Smooth muscle cell (in vitro differentiated cells): ENCODE data around the gene ST7. TPM values are rescaled to one million over a fixed set of nuclear protein-coding genes. Genes with fewer than 3 reads are reported as not detected.

Experiments used
- DNase-seq: peaks from one replicate; lab custom pipeline; 2025; ENCODE audit not compliant: unreplicated experiment; lab: John Stamatoyannopoulos, UW
- H2AFZ ChIP-seq: fragments of 200-600 bp; sonication (generic); 2 replicates; pipeline ENCODE4 v1.6.0; 2016; ENCODE audit warnings: antibody characterized with exemption, low read depth, mild to moderate bottlenecking
- H3F3A ChIP-seq: fragments of 200-600 bp; sonication (generic); 2 replicates; pipeline ENCODE4 v1.6.0; 2017; ENCODE audit warnings: antibody characterized with exemption, low read depth
- H3K27ac ChIP-seq: fragments of 200-600 bp; sonication (generic); 2 replicates; pipeline ENCODE4 v1.5.1; 2016; ENCODE audit warnings: low read depth, mild to moderate bottlenecking
- H3K27me3 ChIP-seq: fragments of 200-600 bp; sonication (generic); 2 replicates; pipeline ENCODE4 v1.6.1; 2016; ENCODE audit warnings: low read depth, mild to moderate bottlenecking
- H3K36me3 ChIP-seq: fragments of 200-600 bp; sonication (generic); 2 replicates; pipeline ENCODE4 v1.5.1; 2016; ENCODE audit warnings: low read depth
- H3K4me1 ChIP-seq: fragments of 200-600 bp; sonication (generic); 2 replicates; pipeline ENCODE4 v1.5.1; 2016; ENCODE audit warnings: low read depth
- H3K4me2 ChIP-seq: fragments of 200-600 bp; sonication (generic); 2 replicates; pipeline ENCODE4 v1.6.0; 2016; ENCODE audit warnings: mild to moderate bottlenecking
- H3K4me3 ChIP-seq: fragments of 200-600 bp; sonication (generic); 2 replicates; pipeline ENCODE4 v1.5.1; 2016; ENCODE audit warnings: mild to moderate bottlenecking
- H3K79me2 ChIP-seq: fragments of 200-600 bp; sonication (generic); 2 replicates; pipeline ENCODE4 v1.6.0; 2016; ENCODE audit warnings: low read depth, mild to moderate bottlenecking
- H3K9ac ChIP-seq: fragments of 200-600 bp; sonication (generic); 2 replicates; pipeline ENCODE4 v1.6.0; 2016; ENCODE audit warnings: low read depth
- H3K9me3 ChIP-seq: fragments of 200-600 bp; sonication (generic); replicated peaks from 2 replicates; pipeline ENCODE4 v1.5.1; 2016; ENCODE audit warnings: low read depth
- H4K20me1 ChIP-seq: fragments of 200-600 bp; sonication (generic); 2 replicates; pipeline ENCODE4 v1.6.0; 2016; ENCODE audit warnings: low read depth
- WGBS: methylation state at CpG from one replicate; pipeline ENCODE4 v1.1.7; 2016; ENCODE audit warnings: low lambda C conversion rate; 5-methylcytosine and 5-hydroxymethylcytosine counted together
- polyA plus RNA-seq: library from polyadenylated mRNA; unstranded; fragments of >200 nt; fragmentation: Nextera tagmentation; extraction: Ambion mirVana; gene quantifications from 2 replicates; pipeline ENCODE4 v1.2.1, GENCODE V29; 2016
- total RNA-seq: library from RNA; depleted of rRNA; stranded (reverse); fragments of >200 nt; gene quantifications from 2 replicates; pipeline ENCODE4 v1.2.3, GENCODE V29; 2014
- TF ChIP-seq, protein P1 (sequence below): fragments of 200-600 bp; sonication (generic); IDR thresholded peaks from 2 replicates; pipeline ENCODE4 v1.5.1; 2017; ENCODE audit warnings: borderline replicate concordance, mild to moderate bottlenecking, antibody characterized with exemption; ENCODE audit not compliant: insufficient read depth, poor library complexity, severe bottlenecking

ST7 gene, protein sequence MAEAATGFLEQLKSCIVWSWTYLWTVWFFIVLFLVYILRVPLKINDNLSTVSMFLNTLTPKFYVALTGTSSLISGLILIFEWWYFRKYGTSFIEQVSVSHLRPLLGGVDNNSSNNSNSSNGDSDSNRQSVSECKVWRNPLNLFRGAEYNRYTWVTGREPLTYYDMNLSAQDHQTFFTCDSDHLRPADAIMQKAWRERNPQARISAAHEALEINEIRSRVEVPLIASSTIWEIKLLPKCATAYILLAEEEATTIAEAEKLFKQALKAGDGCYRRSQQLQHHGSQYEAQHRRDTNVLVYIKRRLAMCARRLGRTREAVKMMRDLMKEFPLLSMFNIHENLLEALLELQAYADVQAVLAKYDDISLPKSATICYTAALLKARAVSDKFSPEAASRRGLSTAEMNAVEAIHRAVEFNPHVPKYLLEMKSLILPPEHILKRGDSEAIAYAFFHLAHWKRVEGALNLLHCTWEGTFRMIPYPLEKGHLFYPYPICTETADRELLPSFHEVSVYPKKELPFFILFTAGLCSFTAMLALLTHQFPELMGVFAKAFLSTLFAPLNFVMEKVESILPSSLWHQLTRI
- total RNA-seq (23.2 and 35.5 TPM in 2 replicates), polyA plus RNA-seq (25.1 and 26.1 TPM in 2 replicates)

DNA sequence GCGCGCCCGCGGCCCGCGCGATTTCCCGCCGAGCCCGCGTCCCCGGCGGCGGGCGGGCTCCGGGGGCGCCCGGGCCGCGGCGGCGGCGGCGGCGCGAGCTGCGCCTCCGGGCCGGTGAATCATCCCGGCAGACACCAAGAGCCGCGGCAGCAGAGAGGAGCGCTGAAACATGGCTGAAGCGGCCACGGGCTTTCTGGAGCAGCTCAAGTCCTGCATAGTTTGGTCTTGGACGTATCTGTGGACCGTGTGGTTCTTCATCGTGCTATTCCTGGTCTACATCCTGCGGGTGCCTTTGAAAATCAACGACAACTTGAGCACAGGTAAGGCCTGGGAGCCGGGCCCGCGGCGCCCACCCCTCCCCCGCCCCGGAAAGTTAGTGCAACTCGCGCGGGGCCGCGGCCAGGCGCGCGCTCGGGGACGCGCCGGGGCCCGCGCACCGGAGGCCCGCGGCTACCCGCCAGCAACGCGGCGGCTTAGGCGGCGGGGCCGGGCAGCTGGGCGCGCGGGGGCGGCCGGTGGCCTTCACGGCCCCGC lies at the start of gene ST7:
ST7 (plus strand) TSS at position 130 of the 534 bp plus-strand sequence; CDS start at position 170, 40 bp downstream.
- Histone ChIP-seq H3K9ac (peak within 1 kb of the TSS; percentile 99), H3K27me3 (no peaks in the 10 kb centered on the region), H4K20me1 (peaks cover 13% of the 10 kb centered on the region), H3K4me3 (peak within 1 kb of the TSS; percentile 96), H3K4me1 (peaks cover 10% of the 10 kb centered on the region), H3K79me2 (peaks cover 40% of the 10 kb centered on the region), H3K27ac (peak within 1 kb of the TSS; percentile 99), H3K4me2 (peak within 1 kb of the TSS; percentile 93), H3K36me3 (no peaks in the 10 kb centered on the region), H3K9me3 (no peaks in the 10 kb centered on the region), H2AFZ (peak within 1 kb of the TSS; percentile 90), H3F3A (peaks cover 12% of the 10 kb centered on the region)
- WGBS: under 1% methylated on average over 40 of the region's 77 CpGs
- peak; percentile 48 for DNase-seq
- TF ChIP-seq, protein P1, sequence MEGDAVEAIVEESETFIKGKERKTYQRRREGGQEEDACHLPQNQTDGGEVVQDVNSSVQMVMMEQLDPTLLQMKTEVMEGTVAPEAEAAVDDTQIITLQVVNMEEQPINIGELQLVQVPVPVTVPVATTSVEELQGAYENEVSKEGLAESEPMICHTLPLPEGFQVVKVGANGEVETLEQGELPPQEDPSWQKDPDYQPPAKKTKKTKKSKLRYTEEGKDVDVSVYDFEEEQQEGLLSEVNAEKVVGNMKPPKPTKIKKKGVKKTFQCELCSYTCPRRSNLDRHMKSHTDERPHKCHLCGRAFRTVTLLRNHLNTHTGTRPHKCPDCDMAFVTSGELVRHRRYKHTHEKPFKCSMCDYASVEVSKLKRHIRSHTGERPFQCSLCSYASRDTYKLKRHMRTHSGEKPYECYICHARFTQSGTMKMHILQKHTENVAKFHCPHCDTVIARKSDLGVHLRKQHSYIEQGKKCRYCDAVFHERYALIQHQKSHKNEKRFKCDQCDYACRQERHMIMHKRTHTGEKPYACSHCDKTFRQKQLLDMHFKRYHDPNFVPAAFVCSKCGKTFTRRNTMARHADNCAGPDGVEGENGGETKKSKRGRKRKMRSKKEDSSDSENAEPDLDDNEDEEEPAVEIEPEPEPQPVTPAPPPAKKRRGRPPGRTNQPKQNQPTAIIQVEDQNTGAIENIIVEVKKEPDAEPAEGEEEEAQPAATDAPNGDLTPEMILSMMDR: no peak

DNA sequence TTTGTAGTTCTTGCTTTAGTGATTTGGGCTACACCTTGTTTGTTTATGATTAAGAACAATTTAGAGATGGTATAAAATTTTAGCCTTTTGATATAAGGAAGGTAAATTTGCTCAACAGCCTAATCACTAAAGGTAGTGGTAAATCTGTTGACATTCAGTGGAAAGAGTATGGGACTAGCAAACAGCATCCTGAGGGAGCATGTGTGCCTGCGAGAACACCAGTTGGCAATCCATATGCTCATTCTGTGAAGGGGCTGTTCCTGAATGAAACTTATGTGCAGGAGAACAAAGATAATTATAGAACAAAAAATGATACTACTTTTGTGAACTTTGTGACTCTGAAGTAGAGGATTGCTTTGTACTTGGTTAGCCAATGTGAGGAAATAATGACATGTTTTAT lies 46.9 kb upstream of the ST7 start:
- no peak overlapping the region for H2AFZ ChIP-seq
- TF ChIP-seq, protein P1: no peak
- H4K20me1 ChIP-seq: peaks cover 31% of the 10 kb centered on the region
- no peak overlapping the region for H3K4me2 ChIP-seq
- H3K27ac ChIP-seq: no peak overlapping the region
- no peak overlapping the region for H3K4me3 ChIP-seq
- peaks cover 45% of the 10 kb centered on the region for H3K79me2 ChIP-seq
- H3K27me3 ChIP-seq: no peaks in the 10 kb centered on the region
- no peak for DNase-seq
- peaks cover 23% of the 10 kb centered on the region for H3F3A ChIP-seq
- H3K9me3 ChIP-seq: no peaks in the 10 kb centered on the region
- peaks cover 21% of the 10 kb centered on the region for H3K4me1 ChIP-seq
- no peak overlapping the region for H3K9ac ChIP-seq
- H3K36me3 ChIP-seq: peaks cover 35% of the 10 kb centered on the region
- WGBS: 100% methylated on average over 1 of the region's 1 CpG

DNA sequence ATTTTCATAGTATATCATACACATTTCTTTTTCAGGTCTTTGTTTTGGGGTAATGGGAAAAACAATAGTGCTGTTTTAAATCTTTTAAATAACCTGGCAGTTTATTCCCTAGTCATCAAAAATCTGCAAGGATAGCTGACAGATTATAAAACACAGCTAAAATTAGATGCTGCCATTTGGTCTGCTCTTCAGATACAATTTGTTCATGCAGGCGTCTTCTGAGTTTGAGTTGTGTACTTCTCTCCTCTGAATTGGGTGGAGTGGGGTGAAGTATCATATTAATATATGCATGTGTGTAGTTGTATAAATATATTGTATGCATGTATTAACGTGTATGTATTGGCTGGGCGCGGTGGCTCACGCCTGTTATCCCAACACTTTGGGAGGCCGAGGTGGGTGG lies 42.9 kb upstream of the ST7 start:
- WGBS: 98% methylated on average over 6 of the region's 6 CpGs
- H3K79me2 ChIP-seq: peaks cover 15% of the 10 kb centered on the region
- H3K27ac ChIP-seq: peak overlapping the region; percentile 9
- peaks cover 32% of the 10 kb centered on the region for H3K36me3 ChIP-seq
- H4K20me1 ChIP-seq: peaks cover 19% of the 10 kb centered on the region
- no peak overlapping the region for H2AFZ ChIP-seq
- DNase-seq: no peak
- TF ChIP-seq, protein P1: no peak
- H3K4me1 ChIP-seq: peaks cover 10% of the 10 kb centered on the region
- no peak overlapping the region for H3K9ac ChIP-seq
- peaks cover 26% of the 10 kb centered on the region for H3F3A ChIP-seq
- no peak overlapping the region for H3K4me3 ChIP-seq
- H3K9me3 ChIP-seq: no peaks in the 10 kb centered on the region
- H3K27me3 ChIP-seq: no peaks in the 10 kb centered on the region
- no peak overlapping the region for H3K4me2 ChIP-seq
